KOPT-K1 (cell line): ENCODE results near the gene NUTM2E.
"Not testable (repeated sequence)": the region's sequence is repeated elsewhere in the genome, so short reads cannot be mapped to it uniquely, and the experiment has no call there.

Source experiments
- H3K27ac ChIP-seq: fragments of 200-600 bp; sonication (generic); 2 replicates; pipeline ENCODE4 v1.5.1; 2016; ENCODE audit warnings: antibody characterized with exemption, mild to moderate bottlenecking, low read depth, low read length; ENCODE audit not compliant: poor library complexity, severe bottlenecking
- H3K36me3 ChIP-seq: fragments of 200-600 bp; sonication (generic); 2 replicates; pipeline ENCODE4 v1.5.1; 2017; ENCODE audit warnings: antibody characterized with exemption, mild to moderate bottlenecking, low read length, moderate library complexity; ENCODE audit not compliant: insufficient read depth
- H3K9me3 ChIP-seq: fragments of 200-600 bp; sonication (generic); 2 replicates; pipeline ENCODE4 v1.5.1; 2017; ENCODE audit warnings: antibody characterized with exemption, low read length, mild to moderate bottlenecking; ENCODE audit not compliant: insufficient read depth, poor library complexity, severe bottlenecking

Gene NUTM2E, protein sequence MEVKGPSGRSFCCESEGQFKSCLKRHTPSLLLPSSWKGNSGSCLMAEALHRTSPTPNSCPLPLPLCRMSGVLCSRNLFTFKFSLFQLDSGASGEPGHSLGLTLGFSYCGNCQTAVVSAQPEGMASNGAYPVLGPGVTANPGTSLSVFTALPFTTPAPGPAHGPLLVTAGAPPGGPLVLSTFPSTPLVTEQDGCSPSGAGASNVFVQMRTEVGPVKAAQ (N-terminal part only)

DNA sequence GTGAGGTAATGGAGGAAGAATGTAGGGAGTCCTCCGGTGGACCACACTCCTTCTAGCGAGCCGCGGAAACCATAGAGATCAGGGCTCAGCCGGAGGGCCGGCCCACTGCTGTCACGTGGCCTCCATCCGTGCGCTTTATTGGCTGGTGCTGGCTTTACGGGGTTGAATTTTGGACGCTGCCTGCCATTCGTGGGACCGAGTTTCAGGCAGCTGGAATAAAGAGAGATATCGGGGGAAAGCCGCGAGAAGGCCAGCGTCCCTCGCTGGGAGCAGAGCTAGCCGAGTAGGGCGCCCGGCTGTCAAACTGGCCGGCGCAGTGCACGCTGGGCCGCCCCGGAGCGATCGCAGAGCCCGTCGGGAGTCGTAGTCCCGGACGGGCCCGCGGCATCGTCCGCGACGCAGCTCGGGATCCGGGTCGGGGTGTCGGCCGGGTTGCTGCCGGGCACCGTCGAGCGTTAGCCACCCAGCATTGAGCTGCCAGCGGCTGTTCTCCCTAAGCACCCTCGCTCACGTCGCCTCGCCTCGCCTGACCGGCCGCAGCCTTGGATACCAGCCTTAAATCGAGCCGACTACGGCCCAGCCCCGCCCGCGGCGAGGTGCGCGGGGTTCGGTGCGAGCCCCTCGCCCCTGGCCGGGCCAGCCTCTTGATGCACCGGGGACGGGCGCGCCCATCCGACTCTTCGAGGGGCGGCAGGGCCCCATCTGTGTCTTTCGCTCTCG lies at the start of gene NUTM2E:
NUTM2E (plus strand) TSS at position 244 of the 720 bp plus-strand sequence. CDS start 15,002 bp downstream, outside the sequence.
- H3K9me3 ChIP-seq, H3K36me3 ChIP-seq: not testable (repeated sequence)
- H3K27ac ChIP-seq: peak within 1 kb of the TSS; percentile 47

DNA sequence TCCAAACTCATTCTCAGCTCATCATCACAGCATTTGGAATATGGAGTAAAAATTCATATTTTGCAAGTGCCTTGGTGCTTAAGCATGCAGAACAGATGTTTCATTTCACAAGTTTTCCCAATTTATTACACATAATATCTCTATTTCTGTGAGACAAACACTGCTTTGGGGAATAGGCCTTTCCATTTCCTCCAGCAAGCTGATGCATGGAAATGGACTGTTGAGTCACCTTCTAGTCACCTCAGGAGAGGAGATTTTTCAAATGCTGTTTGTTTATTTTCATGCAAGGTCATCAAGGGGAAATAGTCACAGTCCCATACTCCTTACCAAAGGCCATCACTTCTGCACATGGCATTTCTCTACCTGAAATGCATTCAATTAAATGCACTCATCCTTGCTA lies 48.5 kb upstream of the NUTM2E start:
- H3K27ac ChIP-seq, H3K9me3 ChIP-seq: not testable (repeated sequence)

DNA sequence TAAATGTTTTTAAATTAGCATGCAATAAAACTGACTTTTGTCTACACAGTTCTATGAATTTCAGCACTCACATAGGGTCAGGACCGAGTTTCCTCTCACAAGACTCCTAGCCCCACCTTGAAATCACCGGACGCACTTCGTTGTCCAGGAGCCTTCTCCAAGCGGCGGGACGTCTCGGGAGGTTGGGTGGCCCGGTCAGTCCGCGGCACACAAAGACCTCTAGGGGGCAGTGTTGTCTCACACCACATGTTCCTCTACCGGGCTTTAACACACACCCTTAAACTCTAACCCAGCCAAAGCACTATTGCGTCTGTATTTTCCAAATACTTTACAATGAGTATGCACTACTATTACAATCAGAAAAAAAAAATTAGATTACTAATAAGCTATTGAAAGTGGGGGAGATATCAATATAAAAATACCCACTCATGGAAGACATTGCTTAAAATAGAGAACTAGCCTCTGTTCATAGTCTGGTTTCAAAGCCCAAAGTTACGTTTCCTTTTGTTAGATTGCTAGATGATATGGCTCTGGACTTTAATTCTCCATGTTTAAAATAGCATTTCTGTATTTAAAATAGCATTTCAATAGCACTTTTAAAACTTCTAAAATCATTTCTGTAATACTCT lies 47.1 kb upstream of the NUTM2E start:
- not testable (repeated sequence) for H3K36me3 ChIP-seq, H3K27ac ChIP-seq, H3K9me3 ChIP-seq

More for the DNA sequence above, 48.5 kb upstream of the NUTM2E start:
- not testable (repeated sequence) for H3K36me3 ChIP-seq

DNA sequence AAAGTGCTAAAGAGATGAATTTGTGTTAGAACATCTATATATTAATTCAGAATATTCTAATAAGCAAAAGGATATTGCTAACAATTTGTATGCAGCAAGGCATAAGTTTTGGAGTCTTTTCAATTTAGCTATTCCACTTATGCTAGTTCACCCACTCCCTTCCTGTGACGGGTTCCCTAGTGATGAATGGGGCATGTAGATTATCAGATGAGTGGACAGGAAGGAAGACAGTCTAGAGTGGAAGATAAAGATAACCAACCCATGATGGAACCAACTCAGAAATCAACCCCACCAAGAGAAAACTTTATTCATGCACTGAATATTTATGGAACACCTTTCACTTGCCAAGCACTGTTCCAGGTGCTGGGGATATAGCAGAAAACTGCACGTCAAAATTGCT lies 46.5 kb upstream of the NUTM2E start:
- not testable (repeated sequence) for H3K9me3 ChIP-seq, H3K36me3 ChIP-seq, H3K27ac ChIP-seq

DNA sequence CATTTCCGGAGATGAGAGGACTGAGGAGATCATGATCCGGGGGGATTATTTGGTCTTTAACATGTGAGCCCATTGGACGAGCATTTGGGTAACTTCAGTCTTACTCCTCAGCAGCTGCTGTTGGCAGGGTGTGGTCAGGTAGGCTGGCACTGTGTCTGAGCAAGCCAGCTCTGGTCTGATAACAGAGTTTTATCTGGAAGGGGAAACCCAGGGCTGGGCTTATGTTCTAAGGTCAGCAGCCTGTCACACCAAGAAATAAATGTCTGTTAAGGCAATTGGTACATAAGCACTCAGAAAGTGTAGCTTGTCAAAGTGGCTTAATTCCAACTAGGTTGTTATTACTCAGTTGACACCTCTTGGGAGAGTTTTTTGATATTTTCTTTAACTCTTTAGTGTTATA lies 45.0 kb upstream of the NUTM2E start:
- not testable (repeated sequence) for H3K27ac ChIP-seq, H3K9me3 ChIP-seq, H3K36me3 ChIP-seq

DNA sequence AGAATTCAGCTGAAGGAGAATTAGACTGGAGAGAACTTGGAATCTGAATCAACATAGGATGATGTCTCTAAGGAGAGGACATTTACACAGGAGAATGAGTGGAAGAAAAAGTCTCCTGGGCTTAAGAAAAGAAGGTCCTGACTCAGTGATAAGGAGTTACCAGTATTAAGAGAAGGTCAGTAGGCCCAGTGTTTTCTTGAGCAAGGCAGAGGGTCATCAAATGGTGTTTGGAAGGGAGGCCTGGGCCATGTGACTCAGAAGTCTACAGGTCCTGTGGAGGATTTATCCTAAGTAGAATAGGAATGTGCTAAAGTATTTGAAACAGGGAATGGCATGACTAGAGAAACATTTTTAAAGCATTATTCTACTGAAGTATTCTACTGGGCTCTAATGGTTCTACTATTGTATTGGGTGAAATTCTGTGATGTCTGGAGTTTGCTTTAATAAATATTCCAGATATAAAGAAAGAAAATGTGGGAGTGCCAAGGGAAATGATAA lies 39.0 kb upstream of the NUTM2E start:
- not testable (repeated sequence) for H3K9me3 ChIP-seq

DNA sequence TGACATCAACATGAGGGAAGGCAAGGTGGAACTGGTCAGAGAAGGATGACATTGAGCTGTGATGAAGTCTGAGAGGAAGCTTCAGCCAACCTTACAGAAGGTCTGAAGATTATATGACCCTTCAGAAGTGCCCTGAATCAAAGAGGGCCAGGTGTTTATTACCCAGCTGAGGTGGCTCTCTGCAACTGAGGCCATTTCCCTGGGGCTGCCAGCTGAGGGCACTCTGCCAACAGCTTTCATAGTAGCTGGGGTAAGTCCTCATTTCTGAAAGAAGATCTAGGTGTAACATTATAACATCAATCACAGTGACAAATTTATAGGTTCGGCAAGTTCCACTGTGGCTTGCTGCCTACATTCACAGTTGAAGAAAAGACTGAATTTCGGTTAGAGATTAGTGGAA lies 37.2 kb upstream of the NUTM2E start:
- H3K36me3 ChIP-seq, H3K27ac ChIP-seq, H3K9me3 ChIP-seq: not testable (repeated sequence)

More for the DNA sequence above, 39.0 kb upstream of the NUTM2E start:
- not testable (repeated sequence) for H3K27ac ChIP-seq, H3K36me3 ChIP-seq

DNA sequence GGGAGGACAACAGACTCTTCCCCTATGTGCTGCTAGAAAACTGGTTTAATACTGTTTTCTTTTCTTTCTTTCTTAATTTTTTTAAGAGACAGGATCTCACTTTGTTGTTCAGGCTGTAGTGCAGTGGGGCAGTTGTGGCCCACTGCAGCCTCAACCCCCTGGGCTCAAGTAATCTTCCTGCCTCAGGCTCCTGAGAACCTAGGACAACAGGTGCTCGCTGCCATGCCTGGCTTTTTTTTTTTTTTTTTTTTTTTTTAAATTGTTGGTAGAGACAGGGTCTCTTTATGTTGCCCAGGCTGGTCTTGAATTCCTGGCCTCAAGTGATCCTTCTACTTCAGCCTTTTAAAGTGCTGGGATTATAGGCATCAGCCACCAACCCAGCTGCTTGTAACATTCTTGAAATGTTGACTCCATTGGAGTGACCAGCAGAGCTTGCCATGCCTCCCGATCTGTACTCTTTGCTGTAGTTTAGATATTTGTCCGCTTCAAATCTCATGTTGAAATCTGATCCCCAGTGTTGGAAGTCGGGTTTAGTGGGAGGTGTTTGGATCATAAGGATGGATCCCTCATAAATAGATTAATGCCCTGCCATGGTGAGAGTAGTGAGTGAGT lies 34.5 kb upstream of the NUTM2E start:
- not testable (repeated sequence) for H3K27ac ChIP-seq, H3K9me3 ChIP-seq, H3K36me3 ChIP-seq

DNA sequence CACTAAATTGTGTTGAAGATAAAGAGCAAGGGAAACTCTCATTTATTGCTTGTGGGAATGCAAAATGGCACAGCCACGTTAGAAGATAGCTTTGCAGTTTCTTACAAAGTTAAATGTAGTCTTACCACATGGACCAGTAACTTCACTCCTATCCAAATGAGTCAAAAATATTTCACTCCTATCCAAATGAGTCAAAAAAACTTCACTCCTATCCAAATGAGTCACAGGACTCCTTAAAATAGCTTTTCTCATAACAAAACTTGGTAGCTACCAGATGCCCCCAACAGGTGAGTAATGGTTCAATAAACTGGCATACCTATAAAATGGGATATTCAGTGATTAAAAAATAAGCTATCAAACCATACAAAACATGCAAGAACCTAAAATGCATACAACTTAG lies 27.2 kb upstream of the NUTM2E start:
- not testable (repeated sequence) for H3K9me3 ChIP-seq, H3K27ac ChIP-seq, H3K36me3 ChIP-seq

DNA sequence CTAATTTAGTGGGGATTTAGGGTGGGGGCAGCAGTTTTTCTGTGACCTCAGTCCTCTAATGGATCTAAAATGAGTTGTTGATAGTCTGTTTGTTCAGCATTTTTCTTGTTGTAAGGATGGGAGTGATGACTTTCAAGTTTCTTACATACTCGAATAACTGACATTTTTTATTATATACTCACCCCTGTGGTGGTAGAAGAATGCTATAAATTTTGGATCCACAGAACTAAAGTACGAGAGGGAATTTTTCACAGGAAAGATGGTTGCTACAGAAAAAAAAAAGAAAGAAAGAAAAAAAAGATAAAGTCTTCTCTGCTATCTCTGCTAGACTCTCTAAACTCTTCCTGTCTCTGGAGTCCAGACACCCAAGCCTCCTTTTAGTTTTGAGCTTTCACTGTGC lies 20.7 kb upstream of the NUTM2E start:
- H3K27ac ChIP-seq, H3K9me3 ChIP-seq, H3K36me3 ChIP-seq: not testable (repeated sequence)

DNA sequence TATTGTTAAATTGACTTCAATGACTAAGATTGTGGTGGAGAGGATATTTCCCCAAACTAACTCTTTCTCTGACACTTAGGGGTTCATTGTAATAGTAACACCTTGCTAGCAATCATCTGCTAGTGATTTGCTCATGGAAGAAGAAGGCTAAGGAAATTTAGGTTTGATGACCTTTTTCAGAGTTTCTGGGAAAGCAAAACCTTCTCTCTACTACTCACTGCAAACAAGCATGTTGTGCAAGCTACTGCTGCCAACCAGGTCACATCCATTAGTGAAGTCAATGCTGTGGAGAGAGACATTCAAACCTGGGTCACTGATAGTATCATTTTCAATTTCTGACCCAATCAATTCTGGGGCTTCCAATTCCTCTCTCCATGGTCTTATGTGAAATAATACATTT lies 14.6 kb upstream of the NUTM2E start:
- H3K36me3 ChIP-seq, H3K9me3 ChIP-seq, H3K27ac ChIP-seq: not testable (repeated sequence)

DNA sequence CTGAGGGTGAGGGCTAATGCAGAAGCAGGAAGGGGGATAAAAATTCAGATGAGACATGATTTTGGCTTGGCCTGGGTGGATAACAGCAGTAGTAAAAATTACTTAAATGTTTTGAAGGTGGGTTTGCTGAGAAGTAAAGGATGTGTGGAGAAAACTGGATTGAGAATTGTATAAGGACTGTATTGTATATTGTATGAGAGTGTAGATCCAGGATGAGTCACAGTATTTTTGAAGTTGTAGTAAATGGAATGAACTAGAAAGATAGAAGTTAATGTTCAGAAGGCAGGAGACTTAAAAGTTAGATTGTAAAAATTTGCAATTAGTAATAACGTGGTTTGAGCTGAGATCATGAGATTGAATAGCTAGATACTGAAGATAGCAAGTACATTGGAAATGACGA lies 10.2 kb upstream of the NUTM2E start:
- H3K9me3 ChIP-seq, H3K27ac ChIP-seq, H3K36me3 ChIP-seq: not testable (repeated sequence)

DNA sequence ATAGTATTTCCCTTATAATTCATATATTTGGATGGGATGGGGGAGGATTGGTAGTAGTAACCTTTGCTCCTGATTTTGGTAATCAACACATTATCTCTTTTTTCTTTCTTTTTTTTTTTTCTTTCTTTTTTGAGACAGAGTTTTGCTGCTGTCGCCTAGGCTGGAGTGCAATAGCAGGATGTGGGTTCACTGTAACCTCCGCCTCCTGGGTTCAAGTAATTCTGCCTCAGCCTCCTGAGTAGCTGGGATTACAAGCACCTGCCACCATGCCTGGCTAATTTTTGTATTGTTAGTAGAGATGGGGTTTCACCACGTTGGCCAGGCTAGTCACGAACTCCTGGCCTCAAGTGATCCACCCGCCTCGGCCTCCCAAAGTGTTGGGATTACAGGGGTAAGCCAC lies 3.2 kb upstream of the NUTM2E start:
- H3K36me3 ChIP-seq, H3K9me3 ChIP-seq, H3K27ac ChIP-seq: not testable (repeated sequence)

DNA sequence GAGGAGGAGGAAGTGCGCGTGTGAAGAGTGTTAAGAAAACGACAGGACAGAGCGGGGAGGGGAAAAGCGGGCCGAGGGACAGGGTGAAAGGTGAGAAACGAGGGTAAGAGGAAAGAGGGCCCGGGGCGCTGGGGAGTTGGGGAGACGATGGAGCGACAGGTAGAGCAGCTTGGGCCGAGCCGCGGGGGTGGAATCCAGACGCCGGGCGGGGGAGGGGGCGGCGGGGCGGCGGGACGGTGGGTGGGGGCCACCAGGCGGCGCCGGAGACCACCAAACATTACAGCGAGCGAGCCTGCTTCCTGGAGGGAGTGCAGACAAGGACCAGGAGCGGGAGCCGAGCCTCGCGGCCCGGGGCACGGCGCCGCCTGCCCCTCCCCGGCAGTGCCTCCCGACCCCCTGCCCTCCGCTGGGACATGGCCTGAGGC lies 940 bp upstream of the NUTM2E start:
- peak overlapping the region; percentile 40 for H3K27ac ChIP-seq
- H3K36me3 ChIP-seq, H3K9me3 ChIP-seq: not testable (repeated sequence)

DNA sequence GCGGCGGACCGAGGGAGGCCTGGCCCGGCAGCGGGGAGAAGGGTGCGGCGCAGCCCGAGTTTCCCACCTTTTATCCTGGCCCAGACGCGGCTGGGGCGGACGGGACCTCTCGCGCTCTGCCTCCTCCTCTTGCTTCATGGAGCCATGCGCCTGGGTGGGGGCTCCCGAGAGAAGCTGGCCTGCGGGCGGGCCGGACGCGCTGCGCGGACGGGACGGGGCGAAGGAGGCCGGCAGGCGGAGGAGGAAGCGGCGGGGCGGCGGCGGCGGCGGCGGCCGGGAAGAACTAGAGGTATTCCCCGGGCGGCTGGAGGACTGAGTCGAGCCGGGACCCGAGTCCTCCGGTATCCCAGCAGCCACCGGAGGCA lies 426 bp upstream of the NUTM2E start:
- H3K9me3 ChIP-seq, H3K36me3 ChIP-seq: not testable (repeated sequence)
- peak overlapping the region; percentile 40 for H3K27ac ChIP-seq
